ENCODE measurements around the gene PTPN14.

DNA sequence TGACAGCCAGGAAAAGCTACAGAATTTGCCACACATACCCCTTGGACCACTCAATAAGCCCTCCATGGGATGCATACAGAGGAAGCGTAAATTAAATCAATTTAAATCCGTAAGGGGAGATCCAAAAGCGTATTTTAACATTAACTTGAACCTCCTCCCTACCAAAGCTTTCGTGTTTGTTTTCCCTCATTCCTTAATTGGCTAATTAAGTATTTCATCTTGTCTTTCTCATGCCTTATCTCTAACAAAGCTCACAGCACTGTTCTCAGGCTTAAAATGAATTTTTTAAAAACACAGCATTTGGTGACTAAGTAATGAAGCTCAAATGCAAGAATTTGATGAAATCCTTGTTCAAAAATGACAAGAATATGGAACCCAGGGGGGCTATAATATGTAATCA, 3.1 kb downstream of the PTPN14 start:
- TF ChIP-seq POLR2A (IDR thresholded peaks at IDR 0.05): no peak
- TF ChIP-seq CTCF (IDR thresholded peaks at IDR 0.05): no peak
